HG02981 (cell line): Measurements from ENCODE around the gene SLC39A11.
"Not testable (repeated sequence)": the region's sequence is repeated elsewhere in the genome, so short reads cannot be mapped to it uniquely, and the experiment has no call there.

Experiments
- ATAC-seq: cut with Tn5 transposase; IDR thresholded peaks from one replicate; pipeline ENCODE4 v1.9.1; 2021; ENCODE audit warnings: mild to moderate bottlenecking, moderate library complexity; ENCODE audit not compliant: unreplicated experiment

The SLC39A11 gene

GRCh38 chr17:72850410-72851118 is 241.9 kb downstream of the SLC39A11 start:
- no peak for ATAC-seq

DNA sequence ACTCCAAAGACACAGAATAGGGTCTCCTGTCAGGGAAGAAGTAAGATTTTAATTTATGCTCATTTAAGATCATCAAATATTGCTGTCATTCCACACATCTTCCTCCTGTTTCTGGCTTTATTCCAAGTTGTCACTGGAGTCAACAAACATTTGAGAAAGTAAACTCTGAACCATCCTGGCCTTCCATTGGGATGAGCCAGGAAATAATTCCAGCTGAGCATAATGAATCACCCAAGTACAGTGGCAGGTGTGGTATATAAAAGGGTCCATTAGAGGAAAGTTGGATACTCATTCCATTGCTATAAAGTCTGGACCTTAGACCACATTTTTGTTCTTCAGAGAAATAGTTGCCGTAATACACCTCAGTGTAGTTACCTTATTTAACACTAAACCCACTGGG is 246.1 kb downstream of the SLC39A11 start:
- no peak for ATAC-seq

DNA sequence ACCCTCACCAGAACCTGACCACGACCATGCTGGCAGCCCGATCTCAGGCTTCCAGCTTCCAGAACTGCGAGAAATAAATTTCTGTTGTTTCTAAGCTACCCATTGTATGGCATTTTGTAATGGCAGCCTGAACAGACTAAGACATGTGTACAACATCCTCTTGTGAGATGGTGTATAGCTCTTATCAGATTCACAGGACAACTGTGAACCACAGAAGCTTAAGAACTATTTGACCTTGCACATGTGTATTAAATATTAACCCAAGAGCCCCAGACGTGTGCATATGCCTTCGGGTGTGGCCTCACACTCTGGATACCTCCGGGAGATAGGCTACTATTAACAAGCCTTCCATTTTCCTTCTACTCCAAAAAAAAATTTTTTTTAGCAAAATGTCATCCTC is 248.9 kb downstream of the SLC39A11 start:
- no peak for ATAC-seq

- ATAC-seq, result no peak
These were observed 252.5 kb downstream of the SLC39A11 start for GRCh38 chr17:72840019-72840418.

- ATAC-seq, result no peak
These were observed 253.3 kb downstream of the SLC39A11 start for GRCh38 chr17:72839131-72839725.

DNA sequence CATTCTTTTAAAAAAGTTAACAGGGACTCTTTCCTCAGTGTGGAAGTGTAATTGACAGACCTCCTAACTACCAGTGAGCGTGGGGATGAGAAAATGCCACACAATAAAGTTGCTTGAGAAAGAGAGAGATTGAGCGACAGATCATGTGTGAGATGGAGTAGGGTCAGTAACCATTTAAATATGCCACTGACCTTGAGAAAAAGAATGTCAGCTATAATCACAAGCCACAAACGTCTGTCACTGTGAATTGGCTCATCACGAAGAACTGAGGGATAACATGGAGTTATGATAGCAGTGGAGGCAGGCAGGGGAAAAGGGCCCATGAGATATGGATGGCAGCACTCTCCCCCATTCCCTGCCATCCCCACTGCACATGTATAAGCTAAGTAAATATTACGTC is 253.9 kb downstream of the SLC39A11 start:
- ATAC-seq, result no peak

DNA sequence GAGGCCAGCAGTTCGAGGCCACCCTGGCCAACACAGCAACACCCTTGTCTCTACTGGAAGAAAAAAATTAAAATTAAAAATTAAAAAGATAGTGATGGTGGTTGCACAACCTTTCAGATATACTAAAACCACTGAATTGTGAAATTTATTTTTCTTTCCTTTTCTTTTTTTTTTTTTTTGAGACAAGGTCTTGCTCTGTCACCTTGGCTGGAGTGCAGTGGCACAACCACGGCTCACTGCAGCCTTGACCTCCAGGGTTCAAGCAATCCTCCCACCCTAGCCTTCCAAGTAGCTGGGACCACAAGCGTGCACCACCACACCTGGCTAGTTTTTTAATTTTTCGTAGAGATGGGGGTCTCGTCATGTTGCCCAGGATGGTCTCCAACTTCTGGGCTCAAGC is 254.4 kb downstream of the SLC39A11 start:
- no peak for ATAC-seq

GRCh38 chr17:72837335-72837734 is 255.2 kb downstream of the SLC39A11 start:
- ATAC-seq, result no peak

DNA sequence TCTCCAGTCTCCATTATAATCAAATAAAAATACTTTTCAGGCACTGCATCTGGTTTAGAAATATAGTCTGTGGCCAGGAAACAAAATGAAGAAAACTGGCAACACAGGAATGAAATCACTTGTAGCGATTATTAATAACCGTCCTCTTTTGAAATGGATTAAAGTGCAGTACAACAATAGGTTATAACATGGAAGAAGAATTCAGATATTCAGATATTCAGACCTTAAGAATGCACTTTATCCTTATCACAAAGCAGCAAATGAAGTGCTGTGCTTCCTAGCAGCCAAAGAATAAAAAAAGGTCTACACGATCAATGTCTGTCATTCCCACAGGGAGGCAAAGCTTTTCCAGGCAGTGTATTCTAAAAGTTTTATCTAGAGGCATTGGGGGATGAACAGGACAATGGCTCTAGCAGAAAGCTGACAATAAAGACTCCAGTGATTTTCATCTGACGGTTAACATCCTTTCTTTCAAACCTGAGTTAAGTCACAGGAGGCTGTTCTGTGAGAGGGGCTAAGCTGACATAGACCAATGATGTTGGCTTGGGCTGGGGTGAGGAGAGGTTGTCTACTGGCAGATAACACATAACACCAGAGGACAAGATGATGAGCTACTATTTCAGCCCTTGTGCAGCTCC is 259.2 kb downstream of the SLC39A11 start:
- ATAC-seq, result no peak

- no peak for ATAC-seq
These were observed 260.2 kb downstream of the SLC39A11 start for GRCh38 chr17:72832306-72832705.

DNA sequence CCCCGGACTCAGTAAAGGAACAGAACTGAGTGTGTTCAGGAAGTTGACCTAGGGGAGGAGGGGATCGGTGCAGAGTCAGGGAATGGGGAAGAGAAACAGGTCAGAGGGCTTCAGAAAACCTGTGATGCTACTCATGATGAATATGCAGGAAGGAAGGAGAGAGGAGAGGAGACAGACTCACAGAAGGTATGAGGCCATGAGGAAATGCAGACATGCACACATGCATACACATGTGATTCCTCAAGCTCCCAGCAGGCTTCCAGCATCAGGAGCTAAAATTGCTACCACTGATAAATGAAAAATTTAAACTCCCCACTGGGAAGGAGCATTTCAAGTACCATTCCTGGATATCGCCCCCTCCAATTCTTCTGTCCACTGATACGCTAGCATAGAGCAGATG is 262.6 kb downstream of the SLC39A11 start:
- no peak for ATAC-seq

- ATAC-seq, result no peak
These were observed 265.9 kb downstream of the SLC39A11 start for GRCh38 chr17:72826602-72827001.

- not testable (repeated sequence) for ATAC-seq
These were observed 266.4 kb downstream of the SLC39A11 start for GRCh38 chr17:72826059-72826458.

DNA sequence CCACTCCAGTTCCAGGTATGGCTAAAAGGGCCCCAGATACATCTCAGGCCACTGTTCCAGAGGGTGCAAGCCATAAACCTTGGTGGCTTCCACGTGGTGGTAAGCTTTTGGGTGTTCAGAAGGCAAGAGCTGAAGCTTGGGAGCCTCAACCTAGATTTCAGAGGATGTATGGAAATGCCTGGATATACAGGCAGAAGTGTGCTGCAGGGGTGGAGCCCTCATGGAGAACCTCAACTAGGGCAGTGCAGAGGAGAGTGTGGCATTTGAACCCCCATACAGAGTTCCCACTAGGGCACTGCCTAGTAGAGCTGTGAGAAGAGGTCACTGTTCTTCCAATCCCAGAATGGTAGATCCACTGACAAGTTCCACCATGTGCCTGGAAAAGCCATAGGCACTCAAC is 267.3 kb downstream of the SLC39A11 start:
- no peak for ATAC-seq

DNA sequence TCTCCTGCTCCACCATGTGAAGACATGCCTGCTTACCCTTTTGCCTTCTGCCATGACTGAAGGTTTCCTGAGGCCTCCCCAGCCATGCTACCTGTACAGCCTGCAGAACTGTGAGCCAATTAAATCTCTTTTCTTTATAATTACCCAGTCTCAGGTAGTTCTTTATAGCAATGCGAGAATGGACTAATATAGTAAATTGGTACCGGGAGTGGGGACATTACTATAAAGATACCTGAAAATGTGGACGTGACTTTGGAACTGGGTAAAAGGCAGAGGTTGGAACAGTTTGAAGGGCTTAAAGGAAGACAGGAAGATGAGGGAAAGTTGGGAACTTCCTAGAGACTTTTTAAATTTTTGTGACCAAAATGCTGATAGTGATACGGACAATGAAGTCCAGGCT is 268.2 kb downstream of the SLC39A11 start:
- ATAC-seq, result not testable (repeated sequence)

DNA sequence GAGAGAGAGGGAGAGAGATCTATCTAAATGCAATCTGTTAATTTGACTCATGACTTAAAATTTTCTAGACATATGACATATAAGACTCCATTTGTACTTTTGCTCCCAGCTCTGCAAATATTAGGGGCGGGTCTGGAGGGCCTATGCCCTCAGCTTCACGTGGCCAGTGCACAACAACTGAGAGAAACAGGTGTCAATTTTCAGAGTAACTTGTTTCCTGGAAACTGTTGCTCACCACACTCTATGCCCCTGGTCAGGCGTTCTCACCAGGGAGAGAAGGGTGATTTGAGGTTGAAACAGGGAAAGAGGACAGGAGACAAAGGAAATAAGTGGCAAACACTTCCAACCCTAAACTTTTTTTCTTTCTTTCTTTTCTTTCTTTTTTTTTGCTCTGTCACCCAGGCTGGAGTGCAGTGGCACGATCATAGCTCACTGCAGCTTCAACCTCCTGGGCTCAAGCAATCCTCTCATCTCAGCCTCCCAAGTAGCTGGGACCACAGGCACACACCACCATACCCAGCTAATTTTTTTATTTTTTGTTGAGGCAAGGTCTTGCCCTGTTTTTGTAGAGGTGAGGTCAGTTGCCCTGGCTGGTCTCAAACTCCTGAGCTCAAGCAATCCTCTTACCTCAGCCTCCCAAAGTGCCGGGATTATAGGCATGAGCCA is 270.0 kb downstream of the SLC39A11 start:
- ATAC-seq, result no peak

GRCh38 chr17:72816406-72816805 is 276.1 kb downstream of the SLC39A11 start:
- no peak for ATAC-seq

DNA sequence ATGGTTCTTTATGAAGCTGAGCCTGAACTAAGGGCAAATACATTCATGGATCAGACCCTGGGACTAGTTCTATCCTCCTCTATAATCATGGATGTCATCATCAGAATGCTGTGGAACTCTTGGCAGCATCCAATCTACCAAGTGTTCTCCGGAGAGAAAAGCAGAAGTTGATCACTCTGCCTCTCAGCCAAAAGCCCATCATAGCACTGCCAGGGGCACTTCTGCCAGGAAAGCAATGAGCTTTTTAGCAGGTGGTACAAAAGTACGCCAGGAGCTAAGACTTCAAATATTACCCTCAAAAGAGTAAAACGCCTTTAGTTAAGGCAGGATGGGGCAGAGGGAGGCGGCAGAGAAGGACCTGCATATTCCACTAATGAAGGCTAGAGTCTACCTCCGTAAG is 279.0 kb downstream of the SLC39A11 start:
- ATAC-seq, result no peak

GRCh38 chr17:72812823-72813222 is 279.7 kb downstream of the SLC39A11 start:
- ATAC-seq, result no peak

- no peak for ATAC-seq
These were observed 280.4 kb downstream of the SLC39A11 start for GRCh38 chr17:72811976-72812687.

DNA sequence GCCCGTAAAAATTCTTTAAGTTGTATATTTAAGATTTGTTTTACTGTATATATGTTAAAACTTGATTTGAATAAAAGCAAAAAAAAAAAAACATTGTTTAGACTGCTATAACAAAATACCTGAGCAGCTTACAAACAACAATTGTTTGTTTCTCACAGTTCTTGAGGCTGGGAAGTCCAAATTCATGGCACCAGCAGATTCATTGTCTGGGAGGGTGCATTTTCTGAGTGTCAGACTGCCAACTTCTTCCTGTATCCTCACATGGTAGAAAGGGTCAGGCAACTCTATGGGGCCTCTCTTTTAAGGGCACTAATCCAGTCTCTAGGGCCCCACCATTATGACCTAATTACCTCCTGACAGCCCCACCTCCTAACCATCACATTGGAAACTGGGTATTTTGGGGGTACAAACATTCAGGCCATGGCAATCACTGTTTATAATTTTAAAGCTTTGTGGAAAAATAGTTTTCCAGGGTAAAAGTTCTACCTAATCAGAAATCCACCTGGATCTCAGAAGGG is 281.4 kb downstream of the SLC39A11 start:
- no peak for ATAC-seq
